IPS-11a (cell line): ENCODE measurements around the gene HDAC8.
A peak's percentile ranks its signal among the peaks of the same experiment; 100 is the strongest.
"Not testable (repeated sequence)": the region's sequence is repeated elsewhere in the genome, so short reads cannot be mapped to it uniquely, and the experiment has no call there.

Source experiments
- H3K4me3 ChIP-seq: one replicate; pipeline ENCODE4 v1.5.1; 2013; ENCODE audit warnings: low read depth, low read length, control low read depth

Gene HDAC8

DNA sequence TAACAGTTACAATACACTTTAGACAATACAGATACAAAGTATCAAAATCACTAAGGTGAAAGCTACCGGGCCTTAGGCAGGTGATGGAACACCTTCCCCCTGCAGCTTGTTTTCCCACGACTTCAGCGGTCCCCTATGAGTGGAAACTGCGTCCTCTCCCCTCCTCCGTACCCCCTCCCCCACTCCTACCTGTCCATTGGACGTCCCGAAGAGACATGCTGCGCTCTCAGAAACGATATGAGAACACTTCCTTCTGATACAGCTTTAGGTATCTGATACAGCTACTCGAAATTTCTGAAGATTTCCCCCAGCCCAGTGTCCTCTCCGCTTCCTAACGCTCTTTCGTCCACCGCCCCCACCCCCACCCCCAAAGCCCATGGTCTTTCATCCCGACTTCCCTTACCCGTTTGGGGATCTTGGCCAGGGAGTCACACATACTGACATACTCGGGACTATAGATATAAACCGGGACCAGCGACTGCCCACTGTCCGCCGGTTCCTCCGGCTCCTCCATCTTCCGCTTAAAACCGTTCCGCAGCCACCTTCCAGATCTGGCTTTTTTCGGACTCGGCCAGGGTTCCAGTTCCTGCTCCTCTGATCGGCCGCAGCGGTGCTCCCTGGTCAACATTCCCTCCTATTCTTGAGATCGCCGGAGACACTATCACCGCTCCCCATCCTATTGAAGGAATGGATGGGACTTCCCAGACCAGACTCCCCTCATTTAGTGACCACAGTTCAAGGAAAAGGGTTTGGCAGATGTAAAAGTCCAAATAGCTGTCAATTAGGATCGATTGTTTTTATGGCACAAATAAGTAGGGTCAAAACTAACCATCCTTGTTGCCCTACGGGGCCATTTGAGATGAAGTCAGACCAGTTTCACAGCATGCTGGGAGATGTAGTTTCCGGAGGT lies at the start of gene HDAC8:
Gene HDAC8 (minus strand): TSS at position 596 of the 910 bp plus-strand sequence. CDS start 82 bp downstream, at position 514.
- H3K4me3 ChIP-seq: peak within 1 kb of the TSS; percentile 74

DNA sequence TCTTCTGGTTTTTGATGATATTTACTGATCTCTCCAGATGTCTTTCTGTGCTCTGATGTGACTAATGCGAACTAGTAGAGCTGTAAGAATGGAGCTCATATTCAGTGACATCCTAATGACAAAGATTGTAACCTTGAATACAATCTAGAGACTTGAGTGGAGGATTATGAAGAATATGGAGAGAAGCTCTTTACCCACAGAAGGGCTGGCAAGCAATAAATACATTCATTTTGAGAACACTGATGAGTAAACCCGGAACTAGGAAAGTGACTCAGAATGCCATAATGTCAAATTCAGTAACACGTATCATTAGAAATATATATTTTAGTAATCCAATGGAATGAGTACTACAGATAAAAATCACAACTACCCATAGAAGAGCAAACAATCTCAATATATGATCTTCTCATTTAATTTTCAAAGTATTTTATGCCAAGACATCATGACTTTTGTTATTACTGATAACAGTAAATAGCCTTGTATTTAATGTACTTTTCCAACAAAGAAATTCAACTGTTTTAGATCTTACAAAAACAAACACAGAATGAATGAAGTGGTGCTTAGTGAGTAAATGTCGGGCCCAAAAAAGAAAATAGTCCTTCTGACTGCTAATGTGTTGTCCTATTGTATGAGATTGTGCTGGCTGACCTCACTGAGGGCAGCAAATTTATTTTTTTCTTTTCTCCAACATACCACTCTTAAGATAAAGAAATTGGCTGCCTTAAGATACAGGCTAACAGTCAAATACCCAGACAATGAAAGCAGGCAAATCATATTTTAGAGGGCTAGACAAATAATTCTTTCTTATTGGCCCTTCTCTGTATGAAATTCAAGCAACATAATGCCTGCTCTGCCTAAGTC lies 49.2 kb upstream of the HDAC8 start:
- H3K4me3 ChIP-seq: no peak overlapping the region

DNA sequence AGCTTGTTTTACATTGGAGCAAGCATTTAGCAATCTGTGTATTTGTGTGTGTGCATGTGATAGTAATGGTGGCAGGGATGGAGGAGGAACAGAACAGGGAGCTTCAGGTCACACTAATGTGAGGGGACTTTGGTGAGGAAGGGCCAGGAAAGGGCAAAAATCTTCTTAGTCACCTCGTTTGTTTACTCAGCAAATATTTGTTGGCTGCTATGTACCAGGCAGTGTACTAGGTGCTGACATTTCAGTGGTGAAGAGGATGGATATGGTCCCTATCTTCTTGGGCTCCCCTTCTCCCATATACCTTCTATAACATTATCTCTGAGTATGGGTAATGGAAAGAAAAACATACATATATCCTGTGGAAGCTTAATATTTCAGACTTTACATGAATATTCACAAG lies 48.5 kb upstream of the HDAC8 start:
- H3K4me3 ChIP-seq: no peak overlapping the region

DNA sequence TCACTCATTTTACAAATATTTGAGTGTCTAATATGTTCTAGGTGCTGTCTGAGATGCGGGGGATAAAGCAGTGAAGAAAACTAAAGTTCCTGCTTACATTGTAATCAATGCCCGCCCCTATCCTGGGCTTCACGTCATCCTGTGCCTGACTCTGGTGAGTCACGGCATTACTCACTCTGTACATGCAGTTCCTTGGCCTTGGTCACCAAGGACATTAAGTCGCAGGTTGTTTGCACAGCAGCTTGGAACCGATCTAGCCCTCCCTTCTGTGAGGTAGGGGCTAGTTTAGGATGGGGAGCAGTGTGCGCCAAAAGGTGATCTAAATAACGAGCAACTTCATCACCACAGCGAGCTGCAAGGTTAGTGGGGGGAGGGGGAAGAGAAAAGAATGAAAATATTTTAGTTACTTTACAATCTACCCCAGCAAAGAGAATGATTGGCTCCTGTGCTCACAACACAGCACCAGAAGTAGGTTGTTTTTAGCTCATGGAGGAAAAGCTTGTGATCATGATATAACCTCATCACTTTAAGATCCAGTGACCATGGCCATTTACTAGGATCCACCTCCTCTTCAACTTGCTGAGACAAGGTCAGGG lies 48.0 kb upstream of the HDAC8 start:
- H3K4me3 ChIP-seq: no peak overlapping the region

DNA sequence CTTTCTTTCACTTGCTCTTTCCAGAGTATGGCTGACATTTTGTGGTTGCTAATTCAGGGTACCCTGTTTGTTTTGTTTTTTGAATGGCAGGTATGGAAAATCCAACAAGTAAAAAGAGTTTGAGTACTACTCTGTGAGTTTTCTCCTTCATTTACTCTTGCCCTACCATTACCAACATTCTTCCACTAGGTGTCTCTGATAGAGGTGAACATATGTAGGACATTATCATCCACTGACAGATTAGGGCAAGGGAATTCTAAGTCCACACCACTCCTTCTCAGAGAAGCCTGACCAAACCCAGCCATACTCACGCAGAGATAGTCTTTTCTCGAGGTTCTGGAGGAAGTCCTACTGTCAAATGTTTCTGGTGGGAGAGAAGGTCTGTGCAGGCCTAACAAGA lies 36.7 kb upstream of the HDAC8 start:
- no peak overlapping the region for H3K4me3 ChIP-seq

DNA sequence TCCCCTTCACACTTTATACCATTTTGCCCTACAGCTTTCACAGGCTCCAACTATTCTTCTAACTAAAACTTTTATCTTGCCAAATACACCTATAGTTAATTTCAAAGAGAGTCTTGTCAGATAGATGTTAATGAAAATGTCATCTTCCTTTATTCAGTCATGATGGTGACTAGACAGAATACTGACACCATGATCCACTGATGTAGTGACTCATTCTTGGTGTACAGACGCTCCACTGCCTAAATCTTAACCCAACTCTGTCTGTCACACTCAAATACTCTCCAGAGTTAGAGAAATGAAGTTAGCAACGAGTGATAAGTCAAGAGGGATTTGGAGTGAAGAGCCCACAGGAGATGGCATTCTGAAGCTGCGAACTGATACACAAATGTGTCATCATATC lies 32.1 kb upstream of the HDAC8 start:
- H3K4me3 ChIP-seq: no peak overlapping the region

DNA sequence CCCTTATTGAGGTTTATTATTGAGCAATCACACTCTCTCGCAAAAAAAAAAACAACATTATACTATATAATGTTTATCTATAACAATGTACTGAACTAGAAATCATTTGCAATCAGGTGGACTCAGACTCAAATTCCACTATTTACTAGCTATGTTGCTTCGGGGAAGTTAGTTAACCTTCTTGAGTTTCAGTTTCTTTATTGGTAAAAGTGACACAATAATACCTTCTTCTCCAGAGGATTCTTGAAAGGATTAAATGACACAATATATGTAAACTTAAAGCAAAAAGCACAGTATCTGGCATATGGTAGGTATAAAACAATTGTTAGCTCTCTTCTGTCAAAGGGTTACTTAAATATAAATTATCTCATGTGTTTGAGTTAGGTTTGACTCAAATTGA lies 31.5 kb upstream of the HDAC8 start:
- no peak overlapping the region for H3K4me3 ChIP-seq

DNA sequence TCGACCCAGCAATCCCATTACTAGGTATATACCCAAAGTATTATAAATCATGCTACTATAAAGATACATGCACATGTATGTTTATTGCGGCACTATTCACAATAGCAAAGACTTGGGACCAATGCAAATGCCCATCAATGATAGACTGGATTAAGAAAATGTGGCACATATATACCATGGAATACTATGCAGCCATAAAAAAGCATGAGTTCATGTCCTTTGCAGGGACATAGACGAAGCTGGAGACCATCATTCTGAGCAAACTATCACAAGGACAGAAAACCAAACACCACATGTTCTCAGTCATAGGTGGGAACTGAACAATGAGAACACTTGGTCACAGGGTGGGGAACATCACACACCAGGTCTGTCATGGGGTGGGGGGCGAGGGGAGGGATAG lies 18.4 kb upstream of the HDAC8 start:
- not testable (repeated sequence) for H3K4me3 ChIP-seq

DNA sequence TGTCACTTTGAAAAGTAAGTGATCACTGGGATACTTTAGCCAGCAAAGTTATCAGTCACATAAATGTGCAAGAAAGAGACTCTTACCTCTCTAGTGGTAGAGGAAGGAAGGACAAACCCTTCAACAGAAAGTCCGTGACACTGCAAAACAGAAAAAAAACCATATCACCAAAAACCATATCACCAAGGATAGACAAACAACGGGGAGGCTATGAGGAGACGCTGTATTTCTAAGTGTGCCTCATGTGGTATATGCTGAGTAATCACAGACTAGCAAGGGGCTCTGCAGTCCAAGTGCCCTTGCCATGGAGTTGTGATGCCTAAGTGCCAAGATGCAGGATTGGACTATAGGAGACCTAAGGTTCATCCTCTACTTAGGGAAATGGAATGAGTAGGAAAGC lies 11.5 kb upstream of the HDAC8 start:
- no peak overlapping the region for H3K4me3 ChIP-seq

DNA sequence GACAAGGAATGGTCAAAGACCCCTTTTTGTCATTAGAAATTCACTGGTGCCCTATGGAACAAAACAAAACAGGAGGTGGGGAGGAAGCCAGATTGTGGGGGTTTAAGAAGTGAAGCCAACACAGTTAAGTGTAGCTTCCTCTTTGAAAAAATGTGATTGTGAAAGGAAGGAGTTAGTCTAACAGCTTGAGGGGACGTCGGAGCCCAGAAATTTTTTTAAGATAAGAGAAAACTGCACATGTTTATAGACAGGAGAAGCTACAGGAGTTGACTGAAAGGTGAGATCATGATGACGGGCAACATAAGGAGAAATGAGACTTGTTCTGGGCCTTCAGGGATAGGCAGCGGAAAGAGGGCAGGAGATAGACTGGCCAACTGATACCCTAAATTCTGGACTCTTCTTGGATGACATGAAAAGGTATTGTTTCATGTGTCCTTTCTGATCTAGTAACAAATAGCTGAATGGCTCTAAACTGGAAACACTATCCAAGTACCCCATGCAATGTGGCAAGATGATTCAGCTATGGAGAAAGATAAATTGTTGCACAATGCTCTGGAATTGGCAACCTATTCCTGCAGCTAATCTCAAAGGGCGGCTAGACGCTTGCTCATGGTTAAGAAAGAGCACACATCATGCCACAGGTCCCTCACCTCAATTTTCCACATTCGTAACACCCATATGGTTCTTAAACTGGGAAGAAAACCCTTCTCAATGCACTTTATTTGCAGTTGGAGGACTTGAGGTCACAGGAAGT lies 3.7 kb upstream of the HDAC8 start:
- H3K4me3 ChIP-seq: no peak overlapping the region

DNA sequence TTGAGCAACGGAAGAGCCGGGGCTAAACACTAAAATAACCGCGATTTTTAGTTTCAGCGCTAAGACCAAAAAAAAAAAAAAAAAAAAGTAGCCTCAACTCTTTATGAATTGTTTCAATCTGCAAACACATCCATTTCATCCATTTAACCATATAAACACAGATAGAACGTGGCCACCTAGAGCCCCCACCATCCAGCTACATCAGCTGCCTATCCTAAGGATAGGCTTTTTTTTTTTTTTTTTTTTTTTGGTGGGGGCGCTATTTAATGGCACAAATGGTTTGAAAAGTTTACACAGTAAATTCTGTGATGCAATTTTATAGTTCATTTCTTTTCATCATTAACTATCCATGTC lies 492 bp upstream of the HDAC8 start:
- H3K4me3 ChIP-seq: peak overlapping the region; percentile 74

DNA sequence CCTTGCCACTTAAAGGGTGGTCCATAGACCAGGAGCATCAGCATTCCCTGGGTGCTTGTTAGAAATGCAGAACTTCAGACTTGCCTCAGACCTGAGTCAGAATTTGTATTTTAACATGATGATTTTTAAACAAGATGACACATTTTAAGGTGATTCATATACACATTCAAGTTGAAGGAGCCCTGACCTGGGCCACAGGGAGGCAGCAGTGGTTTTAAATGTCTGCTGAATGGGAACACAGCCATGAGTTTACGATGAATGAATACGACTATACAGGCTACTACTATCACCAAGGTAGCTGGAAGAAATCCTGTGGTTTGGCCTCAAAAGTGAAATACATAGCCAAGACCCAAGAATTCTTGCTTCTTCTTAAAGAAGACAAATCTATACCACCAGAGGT lies 2.9 kb downstream of the HDAC8 start:
- no peak overlapping the region for H3K4me3 ChIP-seq

DNA sequence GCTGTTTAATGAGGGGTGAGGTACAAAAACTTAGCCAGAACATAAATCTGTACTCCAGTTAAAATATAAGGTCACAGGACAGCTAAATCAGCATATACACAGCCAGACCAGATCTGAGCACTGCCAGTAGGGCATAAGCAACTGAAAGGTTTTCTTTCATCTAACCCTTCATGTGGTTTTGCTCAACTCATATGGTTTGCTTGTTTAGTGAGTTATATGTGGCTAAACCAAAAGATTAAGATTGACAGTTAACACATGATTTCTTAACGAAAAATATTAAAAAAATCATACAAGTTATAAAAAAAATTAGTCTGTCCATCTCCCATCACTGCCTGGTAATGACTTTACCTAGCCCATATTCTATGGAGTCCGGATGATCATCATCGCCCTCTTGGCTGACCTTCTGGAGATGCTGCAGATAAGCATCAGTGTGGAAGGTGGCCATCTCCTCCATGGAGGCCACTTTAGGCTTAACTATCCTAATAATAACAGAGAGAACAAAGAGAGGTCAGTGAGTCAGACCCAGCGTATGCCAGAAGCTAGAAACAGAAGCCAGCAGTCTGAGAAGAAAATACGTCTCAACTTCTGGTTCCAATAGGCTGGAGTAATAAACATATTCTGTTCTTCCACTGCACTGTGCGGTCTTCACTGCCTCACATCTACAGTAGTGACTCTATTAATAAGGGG lies 4.1 kb downstream of the HDAC8 start:
- H3K4me3 ChIP-seq: no peak overlapping the region

DNA sequence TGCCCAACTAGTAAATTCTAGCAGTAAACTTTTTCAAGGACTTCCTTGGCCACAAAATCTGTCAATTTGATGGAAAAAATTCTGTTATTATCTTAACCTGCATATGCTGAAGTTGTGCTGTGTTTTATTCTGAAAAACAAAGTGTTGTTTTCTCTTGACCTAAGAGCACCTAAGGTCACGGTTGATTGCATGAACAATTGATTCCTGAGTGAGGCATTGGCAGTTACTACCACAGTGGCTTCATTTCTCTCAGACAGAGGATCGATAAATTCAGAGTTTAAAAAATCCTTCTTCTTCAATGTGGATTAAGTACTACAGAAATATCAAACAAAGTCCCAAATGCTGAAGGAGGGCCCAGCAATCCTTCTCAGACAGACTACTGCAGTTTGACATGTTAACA lies 6.2 kb downstream of the HDAC8 start:
- no peak overlapping the region for H3K4me3 ChIP-seq

DNA sequence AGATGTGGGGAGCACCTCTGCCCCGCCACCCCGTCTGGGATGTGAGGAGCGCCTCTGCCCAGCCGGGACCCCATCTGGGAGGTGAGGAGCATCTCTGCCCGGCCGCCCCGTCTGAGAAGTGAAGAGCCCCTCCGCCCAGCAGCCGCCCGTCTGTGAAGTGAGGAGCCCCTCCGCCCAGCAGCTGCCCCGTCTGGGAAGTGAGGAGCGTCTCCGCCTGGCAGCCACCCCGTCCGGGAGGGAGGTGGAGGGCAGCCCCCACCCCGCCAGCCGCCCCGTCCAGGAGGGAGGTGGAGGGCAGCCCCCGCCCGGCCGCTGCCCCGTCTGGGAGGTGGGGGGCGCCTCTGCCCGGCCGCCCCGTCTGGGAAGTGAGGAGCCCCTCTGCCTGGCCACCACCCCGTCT lies 13.0 kb downstream of the HDAC8 start:
- H3K4me3 ChIP-seq: not testable (repeated sequence)

DNA sequence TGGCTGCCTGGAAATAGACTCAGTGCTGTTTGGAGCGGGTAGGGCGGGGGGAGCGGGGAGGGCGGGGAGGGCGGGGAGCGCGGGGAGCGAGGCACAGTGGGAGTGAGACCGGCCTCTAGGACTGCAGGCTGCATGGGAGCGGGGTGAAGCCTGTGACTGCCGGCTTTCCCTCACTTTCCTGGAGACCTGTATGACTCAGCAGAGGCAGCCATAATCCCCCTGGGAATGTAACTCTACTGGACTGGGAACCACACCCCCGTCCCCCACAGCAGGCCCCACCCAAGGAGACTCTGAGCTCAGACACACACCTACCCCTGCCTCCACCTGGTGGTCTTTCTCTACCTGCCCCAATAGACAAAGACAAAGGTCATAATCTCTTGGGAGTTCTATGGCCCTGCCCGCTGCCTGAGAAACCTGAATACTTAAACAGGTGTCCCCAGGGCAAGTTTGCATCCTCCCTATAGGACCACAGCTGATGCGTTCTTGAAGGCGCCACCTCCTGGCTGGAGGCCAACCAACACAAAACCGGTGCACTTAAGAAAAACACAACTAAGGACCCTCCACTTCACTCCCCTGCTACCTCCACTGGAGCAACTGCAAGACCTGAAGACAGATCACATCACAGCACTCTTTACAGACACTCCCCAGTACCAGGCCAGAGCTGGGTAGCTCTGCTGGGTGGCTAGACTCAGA lies 18.0 kb downstream of the HDAC8 start:
- H3K4me3 ChIP-seq: no peak overlapping the region

DNA sequence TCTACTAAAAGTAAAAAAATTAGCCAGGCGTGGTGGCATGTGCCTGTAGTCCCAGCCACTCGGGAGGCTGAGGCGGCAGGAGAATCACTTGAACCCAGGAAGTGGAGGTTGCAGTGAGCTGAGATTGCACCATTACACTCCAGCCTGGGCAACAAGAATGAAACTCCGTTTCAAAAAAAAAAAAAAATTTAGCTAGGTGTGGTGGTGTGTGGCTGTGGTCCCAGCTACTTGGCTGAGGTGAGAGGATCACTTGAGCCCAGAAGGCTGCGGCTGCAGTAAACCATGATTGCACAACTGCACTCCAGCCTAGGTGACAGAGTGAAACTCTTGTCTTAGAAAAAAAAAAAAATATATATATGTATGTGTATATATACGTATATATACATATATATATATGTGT lies 20.2 kb downstream of the HDAC8 start:
- not testable (repeated sequence) for H3K4me3 ChIP-seq

DNA sequence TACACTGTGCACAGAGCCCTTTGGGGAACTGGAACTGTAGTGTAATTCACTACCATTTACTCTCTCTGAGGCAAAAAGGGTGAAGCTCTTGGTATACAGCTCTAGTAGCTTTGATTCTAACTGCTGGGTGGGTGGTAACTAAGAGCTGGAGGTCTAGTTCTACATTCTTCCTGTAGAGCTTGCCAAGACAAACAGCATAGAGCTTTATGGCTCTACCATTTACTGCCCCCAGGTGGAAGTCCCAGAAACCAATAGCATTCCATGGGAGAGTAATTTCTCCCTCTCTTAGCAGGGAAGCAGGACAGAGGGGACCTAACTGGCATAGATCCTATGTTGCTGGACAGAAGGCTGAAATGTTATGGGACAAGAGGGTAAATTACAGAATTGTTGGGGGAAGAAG lies 26.7 kb downstream of the HDAC8 start:
- no peak overlapping the region for H3K4me3 ChIP-seq

DNA sequence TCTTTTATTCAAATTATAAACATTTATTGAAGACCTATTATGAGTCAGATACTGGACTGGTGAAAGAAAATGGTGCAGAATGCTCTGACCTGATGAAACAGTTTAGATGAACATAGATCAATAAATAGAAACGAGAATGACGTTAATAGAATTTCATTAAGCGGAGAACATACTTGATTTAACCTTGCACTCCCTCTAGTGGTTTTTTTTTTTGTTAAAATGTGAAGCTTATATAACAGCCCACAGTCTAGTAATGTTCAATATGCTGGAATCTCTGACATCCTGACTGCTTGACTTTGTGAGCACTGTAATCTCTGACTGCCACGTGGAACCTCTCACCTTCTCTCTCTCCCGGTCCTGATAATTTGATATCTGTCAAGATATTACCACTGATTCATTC lies 32.3 kb downstream of the HDAC8 start:
- no peak overlapping the region for H3K4me3 ChIP-seq

DNA sequence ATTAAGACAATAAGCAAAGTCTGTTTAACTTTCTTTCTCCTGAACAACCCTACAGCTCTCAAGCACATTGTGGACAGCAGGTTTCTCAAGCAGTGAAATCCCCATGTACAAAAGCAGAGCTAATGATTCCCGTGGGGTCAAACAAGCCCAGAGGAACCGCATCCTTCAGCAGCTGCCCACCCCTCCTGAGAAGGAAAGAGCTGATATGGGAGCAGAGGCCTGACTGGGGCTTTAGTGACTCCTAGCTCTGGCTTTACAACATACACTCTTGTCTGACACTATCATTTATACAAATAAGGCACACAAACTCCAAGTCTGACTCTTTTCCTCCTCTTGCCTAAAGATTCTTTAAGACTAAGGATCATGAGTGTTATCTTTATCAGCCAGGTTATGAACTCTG lies 32.8 kb downstream of the HDAC8 start:
- no peak overlapping the region for H3K4me3 ChIP-seq
